ENCODE measurements around the gene VPS36. TPM values are rescaled to one million over a fixed set of nuclear protein-coding genes. Genes with fewer than 3 reads are reported as not detected.
"Not testable (repeated sequence)": the region's sequence is repeated elsewhere in the genome, so short reads cannot be mapped to it uniquely, and the experiment has no call there.

The VPS36 gene
- total and polyA plus RNA-seq, 2 of the 13 experiments (the other 11 are each of a cell fraction or from before 2014, with no cell fraction given) = 17.2 to 22.4 TPM

DNA sequence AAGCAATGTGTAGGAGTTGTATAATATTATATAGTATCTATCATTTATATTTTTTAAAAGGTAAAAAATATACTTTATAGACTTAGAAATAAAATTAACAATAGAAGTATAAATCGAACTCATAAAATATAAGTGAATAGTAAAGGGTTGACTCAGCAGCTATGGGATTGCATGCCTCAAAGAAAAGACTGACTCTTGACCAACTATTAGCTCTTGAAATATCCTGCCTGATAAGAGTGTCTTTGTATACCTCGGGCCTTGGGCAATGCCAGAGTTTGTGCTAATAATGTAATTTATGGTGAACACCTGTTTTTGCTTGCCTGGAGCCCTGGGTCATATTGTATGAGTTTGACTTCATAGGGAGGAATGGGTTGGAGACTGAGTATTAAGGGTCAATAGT, 36.6 kb upstream of the VPS36 start:
- ATAC-seq; POLR2A ChIA-PET; DNase-seq (ENCODE audit: low spot score); H3K36me3 ChIP-seq (replicated peaks in 1 of 2; ENCODE audit: control insufficient read depth in 1 of 2, insufficient read depth in 2 of 2, low read length in 2 of 2); in situ Hi-C loops (cut with HindIII; ENCODE audit: extremely low pct_ligation_motif_present, low pct_unique_long_range_greater_than_20kb); H3K9ac ChIP-seq (ENCODE audit: insufficient read depth, low read depth, low read length); BruUV-seq (replicated peaks); H3K27me3 ChIP-seq (ENCODE audit: control insufficient read depth in 1 of 2, insufficient read depth in 2 of 2, low read length in 2 of 2); H4K20me1 ChIP-seq (ENCODE audit: insufficient read depth, low read length); H3K27ac ChIP-seq (ENCODE audit: extremely low read length, insufficient read depth, low read length); intact Hi-C loops (cut with micrococcal nuclease; ENCODE audit: unreplicated experiment); H3K9me3 ChIP-seq (ENCODE audit: low read length); H3K4me1 ChIP-seq (ENCODE audit: insufficient read depth, low read length); H2AFZ ChIP-seq (ENCODE audit: low read length); H3K79me2 ChIP-seq (ENCODE audit: insufficient read depth, low read length); CTCF ChIA-PET (ENCODE audit: low intra/inter-chr PET ratio, low total read pairs); H3K4me3 ChIP-seq (replicated peaks in 1 of 3; ENCODE audit: insufficient read depth in 1 of 3, low read depth in 2 of 3, low read length in 3 of 3); H3K4me2 ChIP-seq (ENCODE audit: low read depth, low read length); FAIRE-seq: not testable (repeated sequence)
- 0% methylated on average over 2 of the region's 2 CpGs for WGBS (ENCODE audit: low lambda C conversion rate)

DNA sequence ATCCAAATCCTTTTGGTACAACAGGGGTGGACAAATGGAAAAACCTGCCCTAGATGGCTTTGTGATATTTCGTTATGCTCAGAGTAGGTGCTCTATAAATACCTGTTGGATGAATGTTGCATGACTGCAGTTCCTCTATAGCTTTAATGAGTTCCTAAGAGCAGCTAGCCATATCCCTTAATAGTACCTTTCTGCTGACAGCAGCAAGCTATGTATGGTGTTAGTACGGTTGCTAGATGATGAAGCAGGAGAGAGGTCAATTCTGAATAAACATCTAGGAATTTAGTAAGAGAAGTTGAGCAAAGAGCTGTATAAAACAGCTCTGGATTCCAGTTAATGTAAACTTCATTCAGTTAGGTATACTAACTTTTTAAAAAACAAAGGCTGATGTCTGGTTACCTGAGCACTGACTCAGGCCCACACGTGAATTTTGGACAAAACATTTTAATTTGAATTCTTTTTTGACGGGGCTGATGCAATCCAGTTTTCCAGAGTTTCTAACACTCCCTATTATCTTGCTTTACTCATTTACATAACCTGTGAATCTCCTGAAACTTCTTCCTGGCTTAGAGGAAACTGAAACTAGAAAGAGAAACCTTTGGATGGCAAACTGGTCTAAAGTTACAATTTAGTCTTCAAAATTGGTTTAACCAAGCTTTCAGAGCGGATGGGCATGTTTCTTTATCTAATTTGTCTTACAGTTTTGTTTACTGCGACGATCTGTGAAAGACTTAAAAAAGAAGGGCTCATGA, 30.4 kb upstream of the VPS36 start:
- peak; percentile 39 for FAIRE-seq
- DNase-seq (ENCODE audit: low spot score); H2AFZ ChIP-seq (ENCODE audit: low read length): not testable (repeated sequence)

DNA sequence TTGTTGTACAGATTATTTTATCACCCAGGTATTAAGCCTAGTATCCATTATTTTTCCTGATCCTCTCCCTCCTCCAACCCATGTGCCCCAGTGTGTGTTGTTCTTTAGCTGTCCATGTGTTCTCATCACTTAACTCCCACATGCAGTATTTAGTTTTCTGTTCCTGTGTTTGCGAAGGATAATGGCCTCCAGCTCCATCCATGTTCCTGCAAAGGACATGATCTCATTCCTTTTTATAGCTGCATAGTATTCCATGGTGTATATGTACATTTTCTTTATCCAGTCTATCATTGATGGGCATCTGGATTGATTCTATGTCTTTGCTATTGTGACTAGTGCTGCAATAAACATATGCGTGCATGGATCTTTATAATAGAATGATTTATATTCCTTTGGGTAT, 18.1 kb upstream of the VPS36 start:
- H2AFZ ChIP-seq (ENCODE audit: low read length); intact Hi-C loops (cut with micrococcal nuclease; ENCODE audit: unreplicated experiment); H3K27me3 ChIP-seq (ENCODE audit: control insufficient read depth in 1 of 2, insufficient read depth in 2 of 2, low read length in 2 of 2); H3K9me3 ChIP-seq (ENCODE audit: low read length); H3K4me2 ChIP-seq (ENCODE audit: low read depth, low read length); DNase-seq (ENCODE audit: low spot score); H3K9ac ChIP-seq (ENCODE audit: insufficient read depth, low read depth, low read length); CTCF ChIA-PET (ENCODE audit: low intra/inter-chr PET ratio, low total read pairs); H3K79me2 ChIP-seq (ENCODE audit: insufficient read depth, low read length); BruUV-seq (replicated peaks); H3K4me3 ChIP-seq (replicated peaks in 1 of 3; ENCODE audit: insufficient read depth in 1 of 3, low read depth in 2 of 3, low read length in 3 of 3); H4K20me1 ChIP-seq (ENCODE audit: insufficient read depth, low read length); FAIRE-seq; H3K4me1 ChIP-seq (ENCODE audit: insufficient read depth, low read length); H3K27ac ChIP-seq (ENCODE audit: extremely low read length, insufficient read depth, low read length); POLR2A ChIA-PET; ATAC-seq: not testable (repeated sequence)
- in situ Hi-C loops (cut with HindIII; ENCODE audit: extremely low pct_ligation_motif_present, low pct_unique_long_range_greater_than_20kb) = loop anchor here (25.0 kb wide), 1 partner anchor 456 kb away; the partner anchor contains the start of genes ALG11, ATP7B and UTP14C
- H3K36me3 ChIP-seq (replicated peaks in 1 of 2; ENCODE audit: control insufficient read depth in 1 of 2, insufficient read depth in 2 of 2, low read length in 2 of 2) = peaks cover 3 to 37% of the 10 kb centered on the region in 2 experiments
- WGBS (ENCODE audit: low lambda C conversion rate) = 96% methylated on average over 2 of the region's 2 CpGs

More for the DNA sequence above, 30.4 kb upstream of the VPS36 start:
- H3K9me3 ChIP-seq (ENCODE audit: low read length); H4K20me1 ChIP-seq (ENCODE audit: insufficient read depth, low read length); H3K9ac ChIP-seq (ENCODE audit: insufficient read depth, low read depth, low read length); CTCF ChIA-PET (ENCODE audit: low intra/inter-chr PET ratio, low total read pairs); in situ Hi-C loops (cut with HindIII; ENCODE audit: extremely low pct_ligation_motif_present, low pct_unique_long_range_greater_than_20kb); intact Hi-C loops (cut with micrococcal nuclease; ENCODE audit: unreplicated experiment); H3K27ac ChIP-seq (ENCODE audit: extremely low read length, insufficient read depth, low read length); H3K79me2 ChIP-seq (ENCODE audit: insufficient read depth, low read length); H3K4me3 ChIP-seq (replicated peaks in 1 of 3; ENCODE audit: insufficient read depth in 1 of 3, low read depth in 2 of 3, low read length in 3 of 3); H3K4me1 ChIP-seq (ENCODE audit: insufficient read depth, low read length); POLR2A ChIA-PET; H3K36me3 ChIP-seq (replicated peaks in 1 of 2; ENCODE audit: control insufficient read depth in 1 of 2, insufficient read depth in 2 of 2, low read length in 2 of 2); BruUV-seq (replicated peaks); H3K4me2 ChIP-seq (ENCODE audit: low read depth, low read length); H3K27me3 ChIP-seq (ENCODE audit: control insufficient read depth in 1 of 2, insufficient read depth in 2 of 2, low read length in 2 of 2): not testable (repeated sequence)
- peak; percentile 19; the same call in 2 of the 3 replicates for ATAC-seq
- WGBS (ENCODE audit: low lambda C conversion rate) = 61% methylated on average over 6 of the region's 7 CpGs

Measured in HepG2 (cell line).